Measurements from ENCODE around the gene ZNF12. TPM values are rescaled to one million over a fixed set of nuclear protein-coding genes. Genes with fewer than 3 reads are reported as not detected.
"Not testable (repeated sequence)": the region's sequence is repeated elsewhere in the genome, so short reads cannot be mapped to it uniquely, and the experiment has no call there.

Gene ZNF12
- 10 to 100 TPM; 27.9 to 35.2 (median 32.0) TPM for total RNA-seq

DNA sequence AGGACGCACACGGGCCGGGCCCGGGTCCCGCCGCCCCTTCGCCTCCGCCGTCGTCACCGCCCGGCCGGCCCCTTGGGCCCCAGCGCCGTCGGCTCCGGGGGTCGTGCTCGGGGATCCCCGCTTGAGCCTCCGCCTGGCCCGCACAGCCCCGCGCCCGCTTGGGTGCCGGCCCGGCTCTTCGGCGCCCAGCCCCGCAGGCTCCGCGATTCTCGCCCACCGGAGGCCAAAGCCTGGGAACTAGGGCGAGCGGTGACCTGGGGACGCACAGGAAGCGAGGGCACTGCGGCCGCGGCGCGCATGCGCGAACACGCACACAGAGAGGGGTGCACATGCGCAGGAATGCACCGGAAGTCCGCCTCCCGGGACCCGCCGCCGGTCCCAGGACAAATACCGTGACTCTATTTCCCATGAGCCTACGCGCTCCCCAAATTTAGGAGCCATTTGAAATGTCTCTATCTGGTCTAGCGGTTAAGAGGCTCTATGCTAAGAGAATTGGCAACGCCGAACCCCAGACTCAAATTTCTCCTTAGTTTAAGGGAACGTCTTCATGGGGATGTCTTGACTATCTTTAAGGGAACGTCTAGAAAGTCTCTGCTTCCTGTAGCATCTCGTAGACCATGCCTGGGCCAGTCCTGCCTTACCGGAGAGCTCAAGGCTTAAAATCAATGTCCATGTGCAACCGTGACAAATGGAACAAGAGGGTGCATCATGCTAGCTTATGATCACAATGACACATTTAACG is at the start of gene ZNF12:
TSS of gene ZNF12 (minus strand) at position 282 of the 742 bp plus-strand sequence. CDS start 1,774 bp downstream, outside the sequence.
- Histone ChIP-seq H3K27me3 (no peaks in the 10 kb centered on the region), H3K4me3 (peak within 1 kb of the TSS; percentile 83 to 96 (median 93)), H3K36me3 (peaks cover 0 to 27% (median 11%) of the 10 kb centered on the region in 3 donors), H3K27ac (peak within 1 kb of the TSS; percentile 78 to 93 (median 90)), H3K9me3 (peaks cover 0 to 7% (median 0%) of the 10 kb centered on the region in 4 donors), H3K4me1 (peaks cover 0 to 33% (median 18%) of the 10 kb centered on the region in 4 donors)
- DNase-seq (ENCODE audit: low spot score in 2 of 2): peak; percentile 87 to 92
- TF ChIP-seq POLR2A (IDR thresholded peaks at IDR 0.05): peak; percentile 40 to 73
- TF ChIP-seq, protein P1, sequence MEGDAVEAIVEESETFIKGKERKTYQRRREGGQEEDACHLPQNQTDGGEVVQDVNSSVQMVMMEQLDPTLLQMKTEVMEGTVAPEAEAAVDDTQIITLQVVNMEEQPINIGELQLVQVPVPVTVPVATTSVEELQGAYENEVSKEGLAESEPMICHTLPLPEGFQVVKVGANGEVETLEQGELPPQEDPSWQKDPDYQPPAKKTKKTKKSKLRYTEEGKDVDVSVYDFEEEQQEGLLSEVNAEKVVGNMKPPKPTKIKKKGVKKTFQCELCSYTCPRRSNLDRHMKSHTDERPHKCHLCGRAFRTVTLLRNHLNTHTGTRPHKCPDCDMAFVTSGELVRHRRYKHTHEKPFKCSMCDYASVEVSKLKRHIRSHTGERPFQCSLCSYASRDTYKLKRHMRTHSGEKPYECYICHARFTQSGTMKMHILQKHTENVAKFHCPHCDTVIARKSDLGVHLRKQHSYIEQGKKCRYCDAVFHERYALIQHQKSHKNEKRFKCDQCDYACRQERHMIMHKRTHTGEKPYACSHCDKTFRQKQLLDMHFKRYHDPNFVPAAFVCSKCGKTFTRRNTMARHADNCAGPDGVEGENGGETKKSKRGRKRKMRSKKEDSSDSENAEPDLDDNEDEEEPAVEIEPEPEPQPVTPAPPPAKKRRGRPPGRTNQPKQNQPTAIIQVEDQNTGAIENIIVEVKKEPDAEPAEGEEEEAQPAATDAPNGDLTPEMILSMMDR (IDR thresholded peaks at IDR 0.05): peak in 1 of 5 experiments; percentile 45
- peak; percentile 91 to 93 for TF ChIP-seq EP300 (IDR thresholded peaks at IDR 0.05)
- WGBS, 2 donors: 3 to 5% methylated on average over 14 to 28 of the region's 65 CpGs

DNA sequence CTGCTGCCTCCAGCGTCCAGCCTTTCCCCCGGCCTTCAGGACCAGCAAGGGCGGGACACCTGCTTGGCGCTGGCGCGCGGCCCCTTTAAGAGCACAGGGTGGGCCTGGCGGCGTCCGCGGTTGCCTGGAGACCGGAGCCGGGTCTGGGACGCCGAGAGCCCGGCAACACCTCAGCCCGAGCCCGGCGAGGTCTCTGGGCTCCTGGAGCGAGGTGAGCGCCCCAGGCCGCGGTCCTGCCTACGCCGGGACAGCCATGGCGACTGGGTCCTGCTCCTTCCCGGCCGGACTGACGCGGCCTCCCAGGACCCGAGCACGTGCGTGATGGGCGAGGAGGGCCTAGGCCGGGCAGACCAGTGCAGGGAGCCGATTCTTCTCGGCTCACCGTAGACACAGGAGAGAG is 47.2 kb upstream of the ZNF12 start, which contains the start of gene RSPH10B2:
TSS of gene RSPH10B2 (plus strand) at position 140 of the 400 bp plus-strand sequence. CDS start 3,575 bp downstream, outside the sequence.
- not testable (repeated sequence) for H3K9me3 ChIP-seq; H3K27ac ChIP-seq; H3K36me3 ChIP-seq; H3K4me3 ChIP-seq; DNase-seq (ENCODE audit: low spot score in 2 of 2); H3K4me1 ChIP-seq; H3K27me3 ChIP-seq
- WGBS, 2 donors: no CpG with 5 or more reads among the region's 38 CpGs

DNA sequence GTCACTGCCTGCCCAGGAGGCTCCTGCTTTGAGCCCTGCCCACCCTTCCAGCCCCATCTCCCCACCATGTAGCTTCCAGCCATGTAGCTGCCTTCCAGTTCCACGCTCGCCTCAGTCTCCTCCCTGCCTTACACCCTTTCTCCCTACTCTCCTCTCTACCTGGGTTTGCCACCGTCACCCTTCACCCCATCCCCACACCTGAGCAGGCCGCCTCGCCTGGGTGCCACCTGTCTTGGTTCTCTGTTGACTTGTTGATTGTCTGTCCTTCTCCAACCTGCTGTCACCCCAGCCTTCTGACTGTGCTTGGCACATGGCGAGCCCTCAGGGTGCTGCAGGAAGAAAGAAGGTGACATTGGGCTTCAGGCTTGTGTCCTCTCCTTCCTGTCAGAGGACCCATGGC is 43.4 kb upstream of the ZNF12 start:
- not testable (repeated sequence) for H3K27me3 ChIP-seq; H3K27ac ChIP-seq; H3K4me3 ChIP-seq; H3K9me3 ChIP-seq; H3K36me3 ChIP-seq; DNase-seq (ENCODE audit: low spot score in 2 of 2); H3K4me1 ChIP-seq
- 96 to 98% methylated on average over 4 to 6 of the region's 6 CpGs for WGBS, 2 donors

DNA sequence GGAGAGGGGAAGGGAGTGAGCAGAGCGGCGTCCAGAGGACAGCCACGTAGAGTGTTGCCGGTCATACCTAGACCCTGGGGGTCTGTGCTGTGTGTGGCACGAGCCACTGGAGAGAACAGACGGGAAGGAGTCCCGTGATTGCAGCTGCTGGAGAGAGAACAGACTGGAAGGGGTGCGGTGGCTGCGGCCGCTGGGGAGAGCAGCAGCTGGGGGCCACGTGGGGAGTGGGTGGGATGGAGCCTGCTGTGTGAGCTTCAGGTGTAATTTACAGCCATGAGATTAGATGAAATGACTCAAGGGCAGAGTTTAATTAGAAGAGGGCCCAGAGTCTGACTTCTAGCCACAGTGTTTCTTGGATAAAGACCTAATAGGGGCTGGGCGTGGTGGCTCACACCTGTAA is 42.6 kb upstream of the ZNF12 start:
- not testable (repeated sequence) for H3K36me3 ChIP-seq; H3K4me1 ChIP-seq; H3K9me3 ChIP-seq; H3K27me3 ChIP-seq; DNase-seq (ENCODE audit: low spot score in 2 of 2); H3K4me3 ChIP-seq; H3K27ac ChIP-seq
- WGBS, 2 donors: 93% methylated on average over 7 to 8 of the region's 12 CpGs

DNA sequence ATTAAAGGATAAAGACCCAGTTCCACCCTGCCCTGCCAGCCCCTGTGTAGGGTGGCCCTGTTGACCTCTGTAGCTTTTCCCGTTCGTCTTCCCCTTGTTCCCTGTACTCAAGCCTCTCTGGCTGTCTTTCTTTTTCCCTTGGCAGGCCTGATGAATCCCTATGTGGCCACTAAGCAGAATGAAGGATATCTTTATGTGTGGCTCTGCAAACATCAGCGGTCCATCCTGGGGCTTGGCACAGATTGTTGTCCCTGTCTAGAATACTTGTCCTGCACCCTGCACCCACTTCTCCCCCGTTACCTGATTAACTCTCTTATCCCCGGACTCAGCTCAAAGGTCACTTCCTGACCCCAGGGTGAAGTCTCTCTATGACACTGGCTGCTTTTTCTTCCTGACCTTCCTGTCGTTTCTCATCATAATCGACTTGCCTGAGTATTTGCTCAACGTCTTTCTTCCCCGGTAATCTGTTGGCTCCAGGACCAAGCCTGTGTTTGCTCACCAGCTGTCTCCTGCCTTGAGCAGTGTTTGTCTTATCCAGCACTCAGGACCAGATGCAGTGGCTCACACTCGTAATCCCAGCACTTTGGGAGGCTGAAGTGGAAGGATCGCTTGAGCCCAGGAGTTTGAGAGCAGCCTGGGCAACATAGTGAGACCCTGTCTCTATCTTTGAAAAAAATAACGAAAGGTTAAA is 37.8 kb upstream of the ZNF12 start:
- H3K4me3 ChIP-seq; H3K9me3 ChIP-seq; H3K27ac ChIP-seq; DNase-seq (ENCODE audit: low spot score in 2 of 2); H3K4me1 ChIP-seq; H3K27me3 ChIP-seq: not testable (repeated sequence)
- H3K36me3 ChIP-seq: peaks cover 2 to 30% (median 3%) of the 10 kb centered on the region in 3 donors
- WGBS, 2 donors: 92 to 98% methylated on average over 2 to 3 of the region's 12 CpGs

DNA sequence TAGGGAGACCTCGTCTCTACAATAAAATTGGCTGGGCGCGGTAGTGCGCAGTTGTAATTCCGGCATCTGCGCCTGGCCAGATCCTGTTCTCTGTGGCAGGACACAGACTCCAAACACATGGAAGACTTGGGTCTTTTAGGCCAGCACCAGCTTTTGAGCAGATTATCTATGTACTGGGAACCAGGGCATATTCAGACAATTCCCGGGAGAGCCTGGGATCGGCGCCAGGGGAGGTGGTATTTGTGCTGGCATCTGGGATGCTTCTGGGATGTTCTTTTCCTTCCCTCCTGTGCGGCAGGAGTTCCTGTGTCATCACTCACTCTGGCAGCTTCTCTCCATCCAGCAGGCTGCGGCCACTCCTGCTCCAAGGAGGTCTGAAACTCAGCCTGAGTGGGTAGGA is 31.7 kb upstream of the ZNF12 start:
- not testable (repeated sequence) for H3K27me3 ChIP-seq; H3K4me3 ChIP-seq; DNase-seq (ENCODE audit: low spot score in 2 of 2); H3K4me1 ChIP-seq; H3K9me3 ChIP-seq; H3K27ac ChIP-seq
- 86 to 100% methylated on average over 1 to 2 of the region's 11 CpGs for WGBS, 2 donors
- H3K36me3 ChIP-seq: peaks cover 0 to 81% (median 5%) of the 10 kb centered on the region in 3 donors

DNA sequence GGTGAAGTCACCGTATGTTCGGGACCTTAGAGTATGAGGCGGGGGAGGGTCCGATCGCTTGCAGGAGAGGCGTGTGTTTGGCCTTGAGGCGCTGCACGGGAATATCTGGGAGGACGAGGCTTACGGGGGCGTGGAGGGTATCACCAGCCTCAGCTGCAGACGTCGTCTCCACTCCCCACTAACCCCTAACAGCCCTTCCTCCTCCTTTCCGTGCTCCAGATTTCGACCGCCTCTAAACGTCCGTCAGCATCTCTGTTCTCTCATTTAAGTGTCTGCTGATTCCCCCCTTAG is 23.5 kb upstream of the ZNF12 start:
- no peak for DNase-seq (ENCODE audit: low spot score in 2 of 2)
- Histone ChIP-seq H3K4me3 (peak overlapping the region; percentile 63 to 99 (median 97)), H3K36me3 (peaks cover 0 to 32% (median 5%) of the 10 kb centered on the region in 3 donors), H3K4me1 (peaks cover 0 to 14% (median 2%) of the 10 kb centered on the region in 4 donors), H3K9me3 (no peaks in the 10 kb centered on the region), H3K27ac (peak overlapping the region in 3 of 4 donors; percentile 61 to 87 (median 86)), H3K27me3 (no peaks in the 10 kb centered on the region)
- TF ChIP-seq EP300 (IDR thresholded peaks at IDR 0.05): no peak
- TF ChIP-seq, protein P1 (IDR thresholded peaks at IDR 0.05): no peak
- TF ChIP-seq POLR2A (IDR thresholded peaks at IDR 0.05): no peak
- WGBS, 2 donors: 0 to 1% methylated on average over 18 of the region's 18 CpGs
